Activated CD8-positive, alpha-beta T cell treated with anti-CD3 and anti-CD28 coated beads for 36 hours (primary cell): ENCODE data around the gene ANKUB1. TPM values are rescaled to one million over a fixed set of nuclear protein-coding genes. Genes with fewer than 3 reads are reported as not detected.

ENCODE experiments used
- ATAC-seq: fragments of 200-7000 bp; cut with Tn5 transposase; one replicate; pipeline ENCODE4 v1.10.0; 2021; ENCODE audit warnings: mild to moderate bottlenecking, moderate library complexity
- CTCF ChIA-PET: fragments of 350-600 bp; sonication (Branson Sonifier 250); formaldehyde crosslinking; loops from one replicate; lab custom pipeline; 2021; ENCODE audit warnings: antibody characterized with exemption; lab: Charles Lee
- POLR2A ChIA-PET: fragments of 350-600 bp; sonication (Branson Sonifier 250); formaldehyde crosslinking; loops from one replicate; lab custom pipeline; 2021; ENCODE audit warnings: antibody characterized with exemption; lab: Charles Lee
- DNase-seq: peaks from one replicate; pipeline ENCODE4 v3.0.0-alpha.2; 2020
- H3K27ac Mint-ChIP-seq: one replicate; pipeline ENCODE4 v1.8.0; 2021; ENCODE audit warnings: mild to moderate bottlenecking, mixed read lengths
- H3K27me3 Mint-ChIP-seq: one replicate; pipeline ENCODE4 v1.8.0; 2021; ENCODE audit warnings: mixed read lengths
- H3K36me3 Mint-ChIP-seq: one replicate; pipeline ENCODE4 v1.8.0; 2021; ENCODE audit warnings: low read depth, mixed read lengths
- H3K4me1 Mint-ChIP-seq: one replicate; pipeline ENCODE4 v1.8.0; 2021; ENCODE audit warnings: low read depth, mixed read lengths
- H3K4me3 Mint-ChIP-seq: one replicate; pipeline ENCODE4 v1.8.0; 2021; ENCODE audit warnings: mild to moderate bottlenecking, moderate library complexity, mixed read lengths
- H3K9me3 Mint-ChIP-seq: one replicate; pipeline ENCODE4 v1.8.0; 2021; ENCODE audit warnings: mixed read lengths
- intact Hi-C: fragments of 100-400 bp; cut with micrococcal nuclease; formaldehyde crosslinking; loops from one replicate; pipeline ENCODE4 v1.10.0; 2022
- total RNA-seq, 2 experiments: library from RNA; stranded (reverse); gene quantifications; one replicate each; pipeline ENCODE4 v1.2.3, GENCODE V29; 2021
- TF ChIP-seq, protein P1 (sequence below): fragments of 200-600 bp; IDR thresholded peaks from one replicate; pipeline ENCODE4 v1.8.0; 2022; ENCODE audit warnings: antibody characterized with exemption, mild to moderate bottlenecking

ANKUB1 gene
- total RNA-seq, 2 experiments from 2014 or later = not detected

DNA sequence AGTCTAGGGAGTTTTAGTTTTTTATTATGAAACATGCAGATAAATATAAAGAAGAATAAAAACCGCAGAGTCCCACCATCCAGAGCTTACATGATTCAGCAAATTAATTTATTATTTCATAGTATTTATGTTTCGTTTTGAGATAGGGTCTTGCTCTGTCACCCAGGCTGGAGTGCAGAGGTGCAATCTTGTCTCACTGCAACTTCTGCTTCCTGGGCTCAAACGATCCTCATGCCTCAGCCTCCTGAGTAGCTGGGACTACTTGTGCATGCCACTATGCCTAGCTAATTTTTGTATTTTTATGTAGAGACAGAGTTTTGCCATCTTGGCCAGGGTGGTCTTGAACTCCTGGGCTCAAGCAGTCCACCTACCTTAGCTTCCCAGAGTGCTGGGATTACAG, 34.3 kb upstream of the ANKUB1 start:
- POLR2A ChIA-PET = no interaction called here
- peaks cover 17% of the 10 kb centered on the region for H3K9me3 Mint-ChIP-seq
- H3K36me3 Mint-ChIP-seq = peaks cover 25% of the 10 kb centered on the region
- ATAC-seq = no peak
- intact Hi-C loops = no loop called here
- TF ChIP-seq, protein P1, sequence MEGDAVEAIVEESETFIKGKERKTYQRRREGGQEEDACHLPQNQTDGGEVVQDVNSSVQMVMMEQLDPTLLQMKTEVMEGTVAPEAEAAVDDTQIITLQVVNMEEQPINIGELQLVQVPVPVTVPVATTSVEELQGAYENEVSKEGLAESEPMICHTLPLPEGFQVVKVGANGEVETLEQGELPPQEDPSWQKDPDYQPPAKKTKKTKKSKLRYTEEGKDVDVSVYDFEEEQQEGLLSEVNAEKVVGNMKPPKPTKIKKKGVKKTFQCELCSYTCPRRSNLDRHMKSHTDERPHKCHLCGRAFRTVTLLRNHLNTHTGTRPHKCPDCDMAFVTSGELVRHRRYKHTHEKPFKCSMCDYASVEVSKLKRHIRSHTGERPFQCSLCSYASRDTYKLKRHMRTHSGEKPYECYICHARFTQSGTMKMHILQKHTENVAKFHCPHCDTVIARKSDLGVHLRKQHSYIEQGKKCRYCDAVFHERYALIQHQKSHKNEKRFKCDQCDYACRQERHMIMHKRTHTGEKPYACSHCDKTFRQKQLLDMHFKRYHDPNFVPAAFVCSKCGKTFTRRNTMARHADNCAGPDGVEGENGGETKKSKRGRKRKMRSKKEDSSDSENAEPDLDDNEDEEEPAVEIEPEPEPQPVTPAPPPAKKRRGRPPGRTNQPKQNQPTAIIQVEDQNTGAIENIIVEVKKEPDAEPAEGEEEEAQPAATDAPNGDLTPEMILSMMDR = no peak
- H3K27ac Mint-ChIP-seq = no peak overlapping the region
- CTCF ChIA-PET = interaction anchor here (1.6 kb wide), 1 partner anchor 18 kb away, joined by 10 read pairs; no protein-coding TSS in a partner anchor
- no peaks in the 10 kb centered on the region for H3K27me3 Mint-ChIP-seq
- DNase-seq = no peak
- no peak overlapping the region for H3K4me3 Mint-ChIP-seq
- H3K4me1 Mint-ChIP-seq = peaks cover 20% of the 10 kb centered on the region

GRCh38 chr3:149820183-149820582, 27.8 kb upstream of the ANKUB1 start:
- ChIA-PET CTCF (interaction anchor here (0.6 to 9.5 kb wide), 5 partner anchors 12 to 273 kb away, joined by 3 to 51 read pairs (median 6); partner anchors contain the start of gene COMMD2), POLR2A (interaction anchor here (0.6 kb wide), 2 partner anchors 80 to 373 kb away, joined by 3 read pairs; no protein-coding TSS in a partner anchor)
- Mint-ChIP-seq H3K36me3 (peaks cover 21% of the 10 kb centered on the region), H3K9me3 (peaks cover 2% of the 10 kb centered on the region), H3K4me1 (peaks cover 54% of the 10 kb centered on the region), H3K27me3 (no peaks in the 10 kb centered on the region), H3K4me3 (no peak overlapping the region), H3K27ac (no peak overlapping the region)
- DNase-seq (no peak), ATAC-seq (no peak)
- TF ChIP-seq, protein P1 = no peak
- intact Hi-C loops = no loop called here

GRCh38 chr3:149819432-149819831, 27.1 kb upstream of the ANKUB1 start:
- Mint-ChIP-seq H3K4me1 (peaks cover 60% of the 10 kb centered on the region), H3K9me3 (peaks cover 2% of the 10 kb centered on the region), H3K4me3 (no peak overlapping the region), H3K36me3 (peaks cover 22% of the 10 kb centered on the region), H3K27ac (no peak overlapping the region), H3K27me3 (no peaks in the 10 kb centered on the region)
- ChIA-PET CTCF (interaction anchor here (1.4 to 9.5 kb wide), 4 partner anchors 11 to 67 kb away, joined by 5 to 51 read pairs (median 6); partner anchors contain the start of gene COMMD2), POLR2A (no interaction called here)
- TF ChIP-seq, protein P1 = no peak
- DNase-seq = no peak
- ATAC-seq = no peak
- intact Hi-C loops = no loop called here

- Mint-ChIP-seq H3K4me3 (no peak overlapping the region), H3K9me3 (no peaks in the 10 kb centered on the region), H3K4me1 (peaks cover 62% of the 10 kb centered on the region), H3K36me3 (peaks cover 16% of the 10 kb centered on the region), H3K27me3 (no peaks in the 10 kb centered on the region), H3K27ac (no peak overlapping the region)
- DNase-seq (no peak), ATAC-seq (no peak)
- CTCF ChIA-PET = interaction anchor here (1.4 to 9.5 kb wide), 2 partner anchors 9 to 63 kb away, joined by 3 to 51 read pairs; no protein-coding TSS in a partner anchor
- POLR2A ChIA-PET = no interaction called here
- intact Hi-C loops = no loop called here
- TF ChIP-seq, protein P1 = no peak
Measured at GRCh38 chr3:149816986-149817385, 24.6 kb upstream of the ANKUB1 start.

GRCh38 chr3:149816311-149816710, 24.0 kb upstream of the ANKUB1 start:
- H3K9me3 Mint-ChIP-seq = no peaks in the 10 kb centered on the region
- H3K27me3 Mint-ChIP-seq = no peaks in the 10 kb centered on the region
- intact Hi-C loops = no loop called here

More at GRCh38 chr3:149816311-149816710, 24.0 kb upstream of the ANKUB1 start:
- TF ChIP-seq, protein P1 = no peak
- Mint-ChIP-seq H3K27ac (no peak overlapping the region), H3K4me1 (peaks cover 58% of the 10 kb centered on the region), H3K36me3 (peaks cover 10% of the 10 kb centered on the region), H3K4me3 (no peak overlapping the region)
- no peak for ATAC-seq
- DNase-seq = no peak
- POLR2A ChIA-PET = no interaction called here
- CTCF ChIA-PET = interaction anchor here (0.9 to 9.5 kb wide), 2 partner anchors 8 to 45 kb away, joined by 3 to 51 read pairs; no protein-coding TSS in a partner anchor
